ENCODE results near the gene LHFPL5.
A peak's percentile ranks its signal among the peaks of the same experiment; 100 is the strongest.

Gene LHFPL5

GRCh38 chr6:35804996-35805736 is at the start of gene LHFPL5:
Gene LHFPL5 (plus strand): TSS chr6:35805352. CDS start chr6:35805671, 319 bp downstream.
- peak; percentile 62 for DNase-seq

- DNase-seq, result peak; percentile 40
These were observed 47.6 kb upstream of the LHFPL5 start for GRCh38 chr6:35757456-35758123.

- DNase-seq, result no peak
These were observed 45.7 kb upstream of the LHFPL5 start for GRCh38 chr6:35759426-35759825.

- no peak for DNase-seq
These were observed 39.4 kb upstream of the LHFPL5 start for GRCh38 chr6:35765739-35766138.

GRCh38 chr6:35769211-35769610 is 35.9 kb upstream of the LHFPL5 start:
- DNase-seq, result no peak

GRCh38 chr6:35771343-35771627 is 33.9 kb upstream of the LHFPL5 start:
- DNase-seq, result no peak

- DNase-seq, result no peak
These were observed 30.9 kb upstream of the LHFPL5 start for GRCh38 chr6:35774116-35774794.

- DNase-seq, result no peak
These were observed 30.1 kb upstream of the LHFPL5 start for GRCh38 chr6:35775031-35775430.

GRCh38 chr6:35776364-35777215 is 28.6 kb upstream of the LHFPL5 start, which contains the start of gene CLPSL2:
Gene CLPSL2 (plus strand): TSS chr6:35776598. CDS start chr6:35776619, 21 bp downstream.
- DNase-seq, result no peak

GRCh38 chr6:35777356-35778102 is 27.6 kb upstream of the LHFPL5 start:
- no peak for DNase-seq

- no peak for DNase-seq
These were observed 26.7 kb upstream of the LHFPL5 start for GRCh38 chr6:35778437-35778836.

- no peak for DNase-seq
These were observed 24.4 kb upstream of the LHFPL5 start, which contains the start of gene CLPSL1 for GRCh38 chr6:35780719-35781118. Gene CLPSL1 (plus strand): TSS chr6:35781019. CDS start chr6:35781111, 92 bp downstream.

GRCh38 chr6:35781290-35781689 is 23.9 kb upstream of the LHFPL5 start:
- no peak for DNase-seq

GRCh38 chr6:35782424-35782823 is 22.7 kb upstream of the LHFPL5 start:
- DNase-seq, result no peak

GRCh38 chr6:35784200-35784599 is 21.0 kb upstream of the LHFPL5 start:
- no peak for DNase-seq

GRCh38 chr6:35786272-35786671 is 18.9 kb upstream of the LHFPL5 start:
- DNase-seq, result no peak

GRCh38 chr6:35786810-35787209 is 18.3 kb upstream of the LHFPL5 start:
- DNase-seq, result no peak

GRCh38 chr6:35787266-35788218 is 17.6 kb upstream of the LHFPL5 start:
- no peak for DNase-seq

GRCh38 chr6:35788423-35788982 is 16.6 kb upstream of the LHFPL5 start:
- DNase-seq, result no peak

GRCh38 chr6:35790683-35791082 is 14.5 kb upstream of the LHFPL5 start:
- DNase-seq, result no peak
